IPS DF 6.9 (cell line): ENCODE results near the gene SSH2.
"Not testable (repeated sequence)": the region's sequence is repeated elsewhere in the genome, so short reads cannot be mapped to it uniquely, and the experiment has no call there.

Experiments used
- DNase-seq: peaks from one replicate; pipeline ENCODE4 v3.0.0-alpha.2; 2013; ENCODE audit warnings: low read depth, low spot score
- H3K27ac ChIP-seq: one replicate; pipeline ENCODE4 v1.5.1; 2013; ENCODE audit warnings: low read length, control low read depth
- H3K27me3 ChIP-seq: 2 replicates; pipeline ENCODE4 v1.6.1; 2013; ENCODE audit warnings: mild to moderate bottlenecking, low read length; ENCODE audit not compliant: control insufficient read depth, insufficient read depth
- H3K36me3 ChIP-seq: 2 replicates; pipeline ENCODE4 v1.6.1; 2013; ENCODE audit warnings: low read length; ENCODE audit not compliant: control insufficient read depth, insufficient read depth
- H3K4me1 ChIP-seq: 2 replicates; pipeline ENCODE4 v1.6.1; 2013; ENCODE audit warnings: low read length; ENCODE audit not compliant: control insufficient read depth, insufficient read depth
- H3K4me3 ChIP-seq: 2 replicates; pipeline ENCODE4 v1.5.1; 2013; ENCODE audit warnings: mild to moderate bottlenecking, low read length
- H3K9me3 ChIP-seq: 2 replicates; pipeline ENCODE4 v1.6.1; 2013; ENCODE audit warnings: low read length, inconsistent platforms; ENCODE audit not compliant: control insufficient read depth, insufficient read depth
- WGBS: extraction: QIAGEN DNeasy Blood & Tissue Kit; methylation state at CpG from one replicate; pipeline ENCODE4 v1.1.7; 2013; ENCODE audit warnings: mixed read lengths, missing lambda C conversion rate; ENCODE audit not compliant: insufficient read length, insufficient coverage; 5-methylcytosine and 5-hydroxymethylcytosine counted together

Gene SSH2

GRCh38 chr17:29807520-29808361 lies 122.3 kb downstream of the SSH2 start:
- peak; percentile 18 for DNase-seq

GRCh38 chr17:29802246-29802645 lies 127.8 kb downstream of the SSH2 start:
- Histone ChIP-seq H3K27me3 (no peaks in the 10 kb centered on the region), H3K4me1 (no peaks in the 10 kb centered on the region), H3K9me3 (no peaks in the 10 kb centered on the region), H3K36me3 (no peaks in the 10 kb centered on the region), H3K4me3 (no peak overlapping the region), H3K27ac (no peak overlapping the region)
- no CpG with 5 or more reads among the region's 3 CpGs for WGBS
- DNase-seq, result no peak

More at GRCh38 chr17:29807520-29808361, 122.3 kb downstream of the SSH2 start:
- H3K4me1 ChIP-seq, result peaks cover 2% of the 10 kb centered on the region; the same call in 1 of the 2 replicates
- H3K27me3 ChIP-seq, result no peaks in the 10 kb centered on the region
- no peaks in the 10 kb centered on the region for H3K9me3 ChIP-seq
- no CpG with 5 or more reads among the region's 14 CpGs for WGBS
- no peaks in the 10 kb centered on the region for H3K36me3 ChIP-seq
- no peak overlapping the region for H3K4me3 ChIP-seq
- H3K27ac ChIP-seq, result no peak overlapping the region

GRCh38 chr17:29800457-29800856 lies 129.6 kb downstream of the SSH2 start:
- no CpG with 5 or more reads among the region's 1 CpG for WGBS
- Histone ChIP-seq H3K36me3 (no peaks in the 10 kb centered on the region), H3K9me3 (no peaks in the 10 kb centered on the region), H3K27ac (no peak overlapping the region), H3K4me1 (no peaks in the 10 kb centered on the region), H3K4me3 (no peak overlapping the region), H3K27me3 (no peaks in the 10 kb centered on the region)
- DNase-seq, result no peak

- Histone ChIP-seq H3K9me3 (no peaks in the 10 kb centered on the region), H3K27me3 (no peaks in the 10 kb centered on the region), H3K4me1 (no peaks in the 10 kb centered on the region), H3K4me3 (no peak overlapping the region), H3K27ac (no peak overlapping the region), H3K36me3 (no peaks in the 10 kb centered on the region)
- WGBS, result no CpG with 5 or more reads among the region's 2 CpGs
- DNase-seq, result no peak
These were observed 133.4 kb downstream of the SSH2 start for GRCh38 chr17:29796652-29797051.

- H3K9me3 ChIP-seq, result no peaks in the 10 kb centered on the region
- H3K36me3 ChIP-seq, result no peaks in the 10 kb centered on the region; the same call in 1 of the 2 replicates
- H3K27me3 ChIP-seq, result no peaks in the 10 kb centered on the region
- no peak overlapping the region for H3K27ac ChIP-seq
- H3K4me1 ChIP-seq, result no peaks in the 10 kb centered on the region
- no peak for DNase-seq
- WGBS, result no CpG with 5 or more reads among the region's 5 CpGs
- no peak overlapping the region for H3K4me3 ChIP-seq
These were observed 136.5 kb downstream of the SSH2 start for GRCh38 chr17:29793501-29793900.

- WGBS, result no CpG with 5 or more reads among the region's 3 CpGs
- no peak for DNase-seq
- H3K36me3 ChIP-seq, result no peaks in the 10 kb centered on the region; the same call in 1 of the 2 replicates
These were observed 138.5 kb downstream of the SSH2 start for GRCh38 chr17:29791336-29792080.

GRCh38 chr17:29789196-29790170 lies 140.5 kb downstream of the SSH2 start:
- no peaks in the 10 kb centered on the region for H3K9me3 ChIP-seq
- H3K27ac ChIP-seq, result no peak overlapping the region
- no peaks in the 10 kb centered on the region for H3K27me3 ChIP-seq
- H3K4me1 ChIP-seq, result no peaks in the 10 kb centered on the region; the same call in 1 of the 2 replicates
- H3K4me3 ChIP-seq, result no peak overlapping the region
- H3K36me3 ChIP-seq, result no peaks in the 10 kb centered on the region; the same call in 1 of the 2 replicates
- no CpG with 5 or more reads among the region's 4 CpGs for WGBS
- no peak for DNase-seq

More at GRCh38 chr17:29791336-29792080, 138.5 kb downstream of the SSH2 start:
- no peaks in the 10 kb centered on the region for H3K27me3 ChIP-seq
- no peak overlapping the region for H3K27ac ChIP-seq
- no peak overlapping the region for H3K4me3 ChIP-seq
- no peaks in the 10 kb centered on the region; the same call in 1 of the 2 replicates for H3K4me1 ChIP-seq
- H3K9me3 ChIP-seq, result no peaks in the 10 kb centered on the region

- no CpG with 5 or more reads among the region's 3 CpGs for WGBS
- no peak for DNase-seq
- Histone ChIP-seq H3K27me3 (no peaks in the 10 kb centered on the region), H3K27ac (no peak overlapping the region), H3K4me3 (no peak overlapping the region), H3K4me1 (no peaks in the 10 kb centered on the region; the same call in 1 of the 2 replicates), H3K9me3 (no peaks in the 10 kb centered on the region), H3K36me3 (no peaks in the 10 kb centered on the region; the same call in 1 of the 2 replicates)
These were observed 142.0 kb downstream of the SSH2 start for GRCh38 chr17:29787995-29788394.

GRCh38 chr17:29782917-29783316 lies 147.1 kb downstream of the SSH2 start:
- H3K4me3 ChIP-seq, result no peak overlapping the region
- no peaks in the 10 kb centered on the region for H3K36me3 ChIP-seq
- DNase-seq, result no peak
- no CpG with 5 or more reads among the region's 5 CpGs for WGBS
- no peaks in the 10 kb centered on the region for H3K27me3 ChIP-seq
- no peak overlapping the region for H3K27ac ChIP-seq
- H3K9me3 ChIP-seq, result no peaks in the 10 kb centered on the region
- H3K4me1 ChIP-seq, result no peaks in the 10 kb centered on the region; the same call in 1 of the 2 replicates

- H3K4me1 ChIP-seq, H3K9me3 ChIP-seq, H3K27ac ChIP-seq, H3K4me3 ChIP-seq, DNase-seq, H3K36me3 ChIP-seq, H3K27me3 ChIP-seq: not testable (repeated sequence)
- no CpG with 5 or more reads among the region's 8 CpGs for WGBS
These were observed 150.2 kb downstream of the SSH2 start for GRCh38 chr17:29779812-29780190.
